B cell (primary cell): Measurements from ENCODE around the gene ANXA8. TPM values are rescaled to one million over a fixed set of nuclear protein-coding genes. Genes with fewer than 3 reads are reported as not detected.
"Not testable (repeated sequence)": the region's sequence is repeated elsewhere in the genome, so short reads cannot be mapped to it uniquely, and the experiment has no call there.

Source experiments
- ATAC-seq: fragments of 200-7000 bp; cut with Tn5 transposase; one replicate; pipeline ENCODE4 v1.10.0; 2021; ENCODE audit warnings: low read depth, mild to moderate bottlenecking, moderate number of reproducible peaks, moderate library complexity
- CTCF ChIA-PET: fragments of 350-600 bp; sonication (Branson Sonifier 250); formaldehyde crosslinking; loops from one replicate; lab custom pipeline; 2021; ENCODE audit warnings: antibody characterized with exemption, inconsistent platforms; lab: Charles Lee
- POLR2A ChIA-PET: fragments of 350-600 bp; sonication (Branson Sonifier 250); formaldehyde crosslinking; loops from one replicate; lab custom pipeline; 2021; ENCODE audit warnings: antibody characterized with exemption; lab: Charles Lee
- DNase-seq: peaks from one replicate; pipeline ENCODE4 v3.0.0; 2013
- H2AFZ ChIP-seq: 2 replicates; pipeline ENCODE4 v1.6.1; 2012; ENCODE audit warnings: mild to moderate bottlenecking, low read depth, low read length; ENCODE audit not compliant: insufficient read depth, poor library complexity, severe bottlenecking
- H3K27ac ChIP-seq, 2 donors: 1 replicate in 1 of 2; 2 replicates in 1 of 2; pipeline ENCODE4 v1.5.1; 2012 to 2013; ENCODE audit warnings: low read length in 2 of 2, mild to moderate bottlenecking in 2 of 2, moderate library complexity in 1 of 2
- H3K27me3 ChIP-seq, 4 experiments: fragments of 200-600 bp in 1 of 4; sonication (generic) in 1 of 4; replicated peaks in 1 of 4; 1 replicate in 2 of 4; 2 replicates in 2 of 4; pipeline versions ENCODE4 v1.6.1 to v1.7.0; 2013 to 2016; ENCODE audit warnings: low read length in 3 of 4, mild to moderate bottlenecking in 2 of 4, mixed read lengths in 1 of 4, moderate library complexity in 1 of 4; ENCODE audit not compliant: insufficient read depth in 4 of 4, control insufficient read depth in 3 of 4; ENCODE audit errors: control extremely low read depth in 1 of 4
- H3K36me3 ChIP-seq, 2 experiments: replicated peaks in 1 of 2; 1 replicate in 1 of 2; 2 replicates in 1 of 2; pipeline versions ENCODE4 v1.6.1 to v1.7.1; 2013; ENCODE audit warnings: low read length in 1 of 2; ENCODE audit not compliant: insufficient read depth in 2 of 2, control insufficient read depth in 1 of 2; ENCODE audit errors: control extremely low read depth in 1 of 2, extremely low read depth in 1 of 2
- H3K4me1 ChIP-seq, 2 donors: fragments of 200-600 bp in 1 of 2; sonication (generic) in 1 of 2; 1 replicate in 1 of 2; 2 replicates in 1 of 2; pipeline versions ENCODE4 v1.5.1 to v1.6.1; 2013 to 2017; ENCODE audit warnings: low read length in 2 of 2; ENCODE audit not compliant: control insufficient read depth in 2 of 2, insufficient read depth in 2 of 2
- H3K4me2 ChIP-seq: replicated peaks from 2 replicates; pipeline ENCODE3; 2012; ENCODE audit warnings: mild to moderate bottlenecking, low read depth, low read length; ENCODE audit not compliant: poor library complexity, severe bottlenecking
- H3K4me3 ChIP-seq, 5 experiments: fragments of 200-600 bp in 1 of 5; sonication (generic) in 1 of 5; 1 replicate in 3 of 5; 2 replicates in 2 of 5; pipeline versions ENCODE4 v1.5.1 to v1.7.0; 2011 to 2016; ENCODE audit warnings: low read length in 4 of 5, mild to moderate bottlenecking in 4 of 5, low read depth in 2 of 5, control low read depth in 1 of 5, moderate library complexity in 1 of 5; ENCODE audit not compliant: insufficient read depth in 1 of 5; ENCODE audit errors: control extremely low read depth in 1 of 5, extremely low read depth in 1 of 5
- H3K79me2 ChIP-seq: fragments of 200-600 bp; sonication (generic); one replicate; pipeline ENCODE4 v1.6.0; 2016; ENCODE audit warnings: low read length; ENCODE audit not compliant: control insufficient read depth, insufficient read depth
- H3K9ac ChIP-seq: fragments of 200-600 bp; sonication (generic); 2 replicates; pipeline ENCODE4 v1.6.1; 2017; ENCODE audit warnings: mild to moderate bottlenecking, low read length, moderate library complexity
- H3K9me3 ChIP-seq, 3 donors: one replicate each; pipeline versions ENCODE4 v1.6.1 to v1.7.1; 2013; ENCODE audit warnings: low read length in 2 of 3; ENCODE audit not compliant: control insufficient read depth in 2 of 3, insufficient read depth in 1 of 3; ENCODE audit errors: control extremely low read depth in 1 of 3
- H4K20me1 ChIP-seq: 2 replicates; pipeline ENCODE4 v1.6.0; 2012; ENCODE audit warnings: mild to moderate bottlenecking, low read length; ENCODE audit not compliant: insufficient read depth, control insufficient read depth, poor library complexity, severe bottlenecking
- H3K27ac Mint-ChIP-seq: one replicate; pipeline ENCODE4 v1.8.0; 2021; ENCODE audit warnings: mixed read lengths
- H3K27me3 Mint-ChIP-seq: one replicate; pipeline ENCODE4 v1.8.0; 2021; ENCODE audit warnings: mixed read lengths
- H3K4me1 Mint-ChIP-seq: one replicate; pipeline ENCODE4 v1.8.0; 2021; ENCODE audit warnings: mixed read lengths
- H3K4me3 Mint-ChIP-seq: one replicate; pipeline ENCODE4 v1.8.0; 2021; ENCODE audit warnings: mixed read lengths
- H3K9me3 Mint-ChIP-seq: one replicate; pipeline ENCODE4 v1.8.0; 2022; ENCODE audit warnings: mixed read lengths; ENCODE audit not compliant: insufficient read depth
- WGBS: methylation state at CpG from one replicate; pipeline ENCODE4 v1.1.5; 2013; ENCODE audit warnings: missing lambda C conversion rate; ENCODE audit not compliant: insufficient coverage; 5-methylcytosine and 5-hydroxymethylcytosine counted together
- intact Hi-C: fragments of 100-400 bp; cut with micrococcal nuclease; formaldehyde crosslinking; loops from one replicate; pipeline ENCODE4 v1.10.0; 2022
- polyA minus RNA-seq: library from RNA; depleted of rRNA, polyadenylated mRNA; stranded (reverse); fragments of >200 nt; gene quantifications from 2 replicates; pipeline ENCODE4 v1.2.3, GENCODE V29; 2012
- polyA plus RNA-seq: library from polyadenylated mRNA; depleted of rRNA; stranded (reverse); fragments of >200 nt; gene quantifications from 2 replicates; pipeline ENCODE4 v1.2.3, GENCODE V29; 2012
- total RNA-seq, 2 donors: library from RNA; stranded (reverse); fragments of 120-200 nt in 1 of 2; gene quantifications; 1 replicate in 1 of 2; 2 replicates in 1 of 2; pipeline versions ENCODE4 v1.2.3 to v1.2.4, GENCODE V29; 2013 to 2022

ANXA8 gene, protein sequence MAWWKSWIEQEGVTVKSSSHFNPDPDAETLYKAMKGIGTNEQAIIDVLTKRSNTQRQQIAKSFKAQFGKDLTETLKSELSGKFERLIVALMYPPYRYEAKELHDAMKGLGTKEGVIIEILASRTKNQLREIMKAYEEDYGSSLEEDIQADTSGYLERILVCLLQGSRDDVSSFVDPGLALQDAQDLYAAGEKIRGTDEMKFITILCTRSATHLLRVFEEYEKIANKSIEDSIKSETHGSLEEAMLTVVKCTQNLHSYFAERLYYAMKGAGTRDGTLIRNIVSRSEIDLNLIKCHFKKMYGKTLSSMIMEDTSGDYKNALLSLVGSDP
- not detected in 2 replicates for total RNA-seq
- total RNA-seq (2013), result not detected
- not detected in 2 replicates for polyA plus RNA-seq
- polyA minus RNA-seq, result not detected in 2 replicates

DNA sequence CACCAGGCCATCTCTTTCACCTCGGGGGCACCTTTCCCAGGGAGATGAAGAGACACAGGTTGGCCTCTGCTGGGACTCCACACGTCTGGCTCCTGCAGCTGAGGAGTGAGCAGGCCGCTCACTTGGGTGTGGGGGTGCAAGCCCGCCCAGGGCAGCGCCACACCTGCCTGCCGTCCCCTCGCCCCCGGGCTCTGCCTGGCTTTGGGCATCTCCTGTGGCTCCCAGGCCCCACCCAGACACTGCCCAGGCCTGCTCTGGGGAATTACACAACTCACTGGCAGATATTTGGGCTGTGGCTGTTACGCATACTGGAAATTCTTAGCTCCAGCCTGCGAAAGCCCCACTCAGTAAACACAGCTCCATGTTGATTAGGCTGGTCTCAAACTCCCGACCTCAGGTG, at the start of gene ANXA8:
Gene ANXA8, minus strand, starts transcription at position 193 of the 400 bp plus-strand sequence. Its CDS starts 182 bp downstream, at position 11.
- H3K27ac Mint-ChIP-seq, H3K4me2 ChIP-seq, ATAC-seq, H3K27me3 ChIP-seq, intact Hi-C loops, H3K27me3 Mint-ChIP-seq, DNase-seq, H4K20me1 ChIP-seq, H3K79me2 ChIP-seq, H3K9me3 Mint-ChIP-seq, H3K4me1 ChIP-seq, H3K4me1 Mint-ChIP-seq, H3K9ac ChIP-seq, H3K9me3 ChIP-seq, H3K27ac ChIP-seq, CTCF ChIA-PET, H3K4me3 Mint-ChIP-seq, H3K4me3 ChIP-seq, H2AFZ ChIP-seq, POLR2A ChIA-PET, H3K36me3 ChIP-seq: not testable (repeated sequence)
- WGBS, result 87% methylated on average over 4 of the region's 11 CpGs

DNA sequence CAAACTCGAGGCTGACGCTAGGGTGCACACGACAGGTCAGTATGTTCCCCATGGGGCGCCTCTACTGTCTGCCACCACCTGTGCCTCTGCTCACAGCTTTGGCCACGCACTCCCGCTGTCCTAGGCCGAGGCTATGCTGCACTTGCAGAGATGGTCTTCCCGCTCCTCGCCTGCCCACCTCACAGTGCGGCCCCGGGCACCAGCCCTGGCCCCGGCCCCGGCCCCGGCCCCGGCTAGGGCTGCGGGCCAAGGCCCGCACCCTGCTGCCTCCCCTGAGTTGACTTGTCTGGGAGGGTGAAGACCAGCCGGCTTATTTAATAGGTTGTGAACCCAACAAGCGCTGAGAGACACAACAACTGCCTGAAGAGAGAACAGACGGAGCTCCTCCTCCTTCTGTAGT, 39.6 kb upstream of the ANXA8 start, which contains the start of gene AGAP9:
Gene AGAP9, minus strand, starts transcription at position 164 of the 400 bp plus-strand sequence. Its CDS starts 112 bp downstream, at position 52.
- H3K4me2 ChIP-seq, H2AFZ ChIP-seq, H3K4me3 ChIP-seq, H3K27ac Mint-ChIP-seq, CTCF ChIA-PET, H3K9me3 Mint-ChIP-seq, H3K4me1 Mint-ChIP-seq, DNase-seq, H3K27me3 ChIP-seq, H3K27me3 Mint-ChIP-seq, H3K79me2 ChIP-seq, POLR2A ChIA-PET, intact Hi-C loops, H3K4me1 ChIP-seq, H3K9ac ChIP-seq, ATAC-seq, H3K27ac ChIP-seq, H4K20me1 ChIP-seq, H3K9me3 ChIP-seq, H3K4me3 Mint-ChIP-seq, H3K36me3 ChIP-seq: not testable (repeated sequence)
- no CpG with 5 or more reads among the region's 20 CpGs for WGBS

DNA sequence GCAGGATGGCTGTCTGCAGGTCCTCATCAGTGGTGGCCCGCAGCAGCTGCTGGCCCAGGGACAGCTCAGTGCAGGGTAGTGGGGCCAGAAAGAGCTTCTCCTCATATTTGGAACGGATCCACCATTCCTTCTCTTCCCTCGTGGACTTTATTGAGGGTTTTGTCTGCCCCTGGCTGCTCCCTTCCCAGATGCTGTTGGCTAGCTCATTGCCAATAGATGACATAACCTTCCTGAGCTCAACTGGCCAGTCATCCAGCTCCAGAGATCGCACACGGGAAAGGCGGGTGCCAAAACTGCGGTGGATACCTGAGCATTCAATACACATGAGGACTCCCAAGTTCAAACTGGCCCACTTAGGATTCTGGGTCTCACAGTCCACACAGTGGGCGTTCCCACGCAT, 18.4 kb upstream of the ANXA8 start:
- H3K4me3 ChIP-seq, H3K9me3 ChIP-seq, H3K4me1 Mint-ChIP-seq, H3K79me2 ChIP-seq, H3K4me3 Mint-ChIP-seq, H3K27ac ChIP-seq, H3K4me2 ChIP-seq, H3K27me3 ChIP-seq, ATAC-seq, H3K27me3 Mint-ChIP-seq, DNase-seq, H3K9ac ChIP-seq, H3K27ac Mint-ChIP-seq, H4K20me1 ChIP-seq, H3K9me3 Mint-ChIP-seq, H3K4me1 ChIP-seq, CTCF ChIA-PET, POLR2A ChIA-PET, H3K36me3 ChIP-seq, intact Hi-C loops, H2AFZ ChIP-seq: not testable (repeated sequence)
- WGBS, result no CpG with 5 or more reads among the region's 9 CpGs

DNA sequence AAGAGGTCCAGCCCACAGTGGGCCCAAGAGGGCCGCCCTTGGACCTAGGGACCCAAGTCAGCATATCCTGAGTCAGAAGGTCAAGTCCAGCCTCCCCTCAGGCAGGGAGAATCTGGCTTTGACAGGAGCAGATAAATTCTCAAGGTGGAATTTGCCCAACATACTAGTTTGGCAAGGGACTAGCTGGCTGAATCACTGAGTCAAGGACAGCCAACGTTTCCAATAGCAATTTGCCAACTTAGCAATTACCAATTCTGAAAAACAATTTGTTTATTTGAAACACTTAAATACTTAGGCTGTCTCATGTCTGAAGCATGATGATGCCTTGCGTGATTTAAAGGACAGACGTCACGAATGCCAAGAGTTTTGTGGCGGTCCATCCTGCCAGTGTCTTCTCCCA, 10.3 kb upstream of the ANXA8 start:
- intact Hi-C loops, result not testable (repeated sequence)
- WGBS, result no CpG with 5 or more reads among the region's 6 CpGs

More for the DNA sequence above, 10.3 kb upstream of the ANXA8 start:
- H3K27ac Mint-ChIP-seq, H3K4me2 ChIP-seq, H3K9ac ChIP-seq, CTCF ChIA-PET, H3K27me3 ChIP-seq, H4K20me1 ChIP-seq, H3K4me1 ChIP-seq, ATAC-seq, H3K9me3 Mint-ChIP-seq, H3K36me3 ChIP-seq, POLR2A ChIA-PET, H3K4me3 Mint-ChIP-seq, H3K4me3 ChIP-seq, H2AFZ ChIP-seq, H3K9me3 ChIP-seq, DNase-seq, H3K27ac ChIP-seq, H3K4me1 Mint-ChIP-seq, H3K79me2 ChIP-seq, H3K27me3 Mint-ChIP-seq: not testable (repeated sequence)
